HG02678 (cell line): ENCODE results near the gene GGA1.

Experiments used
- ATAC-seq: cut with Tn5 transposase; IDR thresholded peaks from one replicate; pipeline ENCODE4 v1.9.1; 2021; ENCODE audit warnings: mild to moderate bottlenecking, moderate library complexity; ENCODE audit not compliant: unreplicated experiment

Gene GGA1

GRCh38 chr22:37630839-37631435 lies 22.3 kb downstream of the GGA1 start:
- no peak for ATAC-seq

- ATAC-seq, result no peak
Observed at GRCh38 chr22:37631448-37632173, 23.0 kb downstream of the GGA1 start.

GRCh38 chr22:37632174-37633088 lies 23.8 kb downstream of the GGA1 start:
- ATAC-seq, result no peak

- ATAC-seq, result peak; percentile 56
Observed at GRCh38 chr22:37633089-37633624, 24.5 kb downstream of the GGA1 start.

- ATAC-seq, result peak; percentile 60
Observed at GRCh38 chr22:37633625-37634416, 25.2 kb downstream of the GGA1 start.

GRCh38 chr22:37634417-37634924 lies 25.8 kb downstream of the GGA1 start:
- no peak for ATAC-seq

GRCh38 chr22:37635157-37635556 lies 26.5 kb downstream of the GGA1 start:
- ATAC-seq, result no peak

- ATAC-seq, result no peak
Observed at GRCh38 chr22:37636186-37636948, 27.7 kb downstream of the GGA1 start.

- ATAC-seq, result no peak
Observed at GRCh38 chr22:37636949-37637273, 28.3 kb downstream of the GGA1 start.

GRCh38 chr22:37638391-37639069 lies 29.9 kb downstream of the GGA1 start:
- no peak for ATAC-seq

- no peak for ATAC-seq
Observed at GRCh38 chr22:37639070-37639760, 30.6 kb downstream of the GGA1 start, which contains the start of gene SH3BP1. SH3BP1 (plus strand) TSS chr22:37639669; CDS start chr22:37639788, 119 bp downstream.

GRCh38 chr22:37639771-37640590 lies 31.3 kb downstream of the GGA1 start:
- no peak for ATAC-seq

GRCh38 chr22:37640591-37641560 lies 32.2 kb downstream of the GGA1 start:
- no peak for ATAC-seq

GRCh38 chr22:37641561-37641949 lies 32.9 kb downstream of the GGA1 start:
- no peak for ATAC-seq

GRCh38 chr22:37643225-37643847 lies 34.7 kb downstream of the GGA1 start:
- no peak for ATAC-seq

- ATAC-seq, result no peak
Observed at GRCh38 chr22:37647317-37647716, 38.7 kb downstream of the GGA1 start.
